ENCODE results near the gene GOSR2. TPM values are rescaled to one million over a fixed set of nuclear protein-coding genes. Genes with fewer than 3 reads are reported as not detected.

Gene GOSR2
- total and polyA plus RNA-seq, 2 of the 13 experiments (the other 11 are each of a cell fraction or from before 2014, with no cell fraction given) = 61.5 to 63.9 TPM

- TF ChIP-seq THAP9 (CRISPR knock-in tag; IDR thresholded peaks at IDR 0.05; ENCODE audit: borderline replicate concordance) (no peak), ZBTB44 (CRISPR knock-in tag; IDR thresholded peaks at IDR 0.05) (no peak), HDAC2 (CRISPR knock-in tag; IDR thresholded peaks at IDR 0.05) (0 out of 2 replicates have a peak, but pooled peaks have one; percentile 38), HMG20B (CRISPR knock-in tag; conservative IDR thresholded peaks at IDR 0.05) (0 out of 2 replicates have a peak, but pooled peaks have one; percentile 46), ZBTB43 (CRISPR knock-in tag; conservative IDR thresholded peaks at IDR 0.05) (no peak), ZNF253 (CRISPR knock-in tag; IDR thresholded peaks at IDR 0.05; ENCODE audit: borderline replicate concordance) (no peak), ZBTB39 (CRISPR knock-in tag; IDR thresholded peaks at IDR 0.05) (no peak), SPEN (CRISPR knock-in tag; IDR thresholded peaks at IDR 0.05; ENCODE audit: low read depth) (no peak), ZNF766 (CRISPR knock-in tag; IDR thresholded peaks at IDR 0.05; ENCODE audit: borderline replicate concordance) (no peak), ZNF33B (CRISPR knock-in tag; IDR thresholded peaks at IDR 0.05) (no peak), TRIM22 (IDR thresholded peaks at IDR 0.05) (no peak), ZNF383 (CRISPR knock-in tag; IDR thresholded peaks at IDR 0.05; ENCODE audit: borderline replicate concordance) (no peak), TEF (CRISPR knock-in tag; IDR thresholded peaks at IDR 0.05) (no peak), PREB (CRISPR knock-in tag; IDR thresholded peaks at IDR 0.05) (no peak), SP1 (IDR thresholded peaks at IDR 0.05) (no peak), SP1 (CRISPR knock-in tag; IDR thresholded peaks at IDR 0.05) (peak; percentile 27; the same call in 1 of the 2 replicates)
These were observed 19.7 kb downstream of the GOSR2 start (continued) for GRCh38 chr17:46942441-46943217.

Data from HepG2 (cell line).